Mammary epithelial cell (primary cell): ENCODE measurements around the gene PIK3AP1.

Source experiments
- CTCF ChIP-seq, 2 donors: IDR thresholded peaks in 1 of 2; conservative IDR thresholded peaks in 1 of 2; 2 replicates each; pipeline ENCODE4 v1.5.1; 2011 to 2012; ENCODE audit warnings: inconsistent platforms in 2 of 2, low read length in 2 of 2, mild to moderate bottlenecking in 2 of 2, control low read depth in 1 of 2, low read depth in 1 of 2; ENCODE audit not compliant: insufficient read depth in 1 of 2; ENCODE audit errors: extremely low read depth in 1 of 2
- EZH2 ChIP-seq: IDR thresholded peaks from 2 replicates; pipeline ENCODE4 v1.6.1; 2012; ENCODE audit warnings: low read length, inconsistent platforms, borderline replicate concordance

DNA sequence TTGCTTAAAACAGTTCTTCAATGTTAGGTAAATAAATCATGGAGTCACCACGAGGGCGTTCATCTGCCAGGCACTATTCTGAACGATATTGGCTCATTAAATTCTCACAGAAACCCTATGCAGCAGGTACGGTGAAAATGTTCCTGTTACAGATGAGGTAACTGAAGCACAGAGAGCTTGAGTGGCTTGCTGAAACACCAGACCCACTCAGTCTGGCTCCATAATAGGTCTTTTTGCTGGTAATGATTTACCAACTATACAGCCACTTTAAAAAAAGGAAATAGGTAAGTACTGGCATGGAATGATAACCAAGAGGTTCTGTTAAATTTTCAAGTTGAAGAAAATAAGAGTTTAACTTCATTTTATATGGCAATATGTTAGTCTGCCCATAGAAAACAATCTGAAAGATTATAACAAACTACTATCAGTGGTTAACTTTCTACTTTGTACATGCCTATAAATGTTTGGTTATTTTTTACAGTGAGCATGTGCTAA lies 132.2 kb downstream of the PIK3AP1 start:
- no peak for TF ChIP-seq CTCF (conservative IDR thresholded peaks at IDR 0.05 in 1 of 2, IDR thresholded peaks at IDR 0.05 in 1 of 2; ENCODE audit: extremely low read depth in 1 of 2, insufficient read depth in 1 of 2, low read depth in 1 of 2, low read length in 2 of 2)
- no peak for TF ChIP-seq EZH2
